Caki2 (cell line): ENCODE results near the gene TRABD2B. TPM values are rescaled to one million over a fixed set of nuclear protein-coding genes. Genes with fewer than 3 reads are reported as not detected.

ENCODE experiments used
- DNase-seq: peaks from one replicate; pipeline ENCODE4 v3.0.0-alpha.2; 2015; ENCODE audit warnings: low read depth
- in situ Hi-C: cut with HindIII; loops from 2 replicates; pipeline ENCODE4 v1.10.0; 2016; ENCODE audit warnings: low sequenced_read_pairs, low pct_unique_long_range_greater_than_20kb, mixed read lengths
- total RNA-seq: library from RNA; depleted of rRNA; stranded (reverse); fragments of >200 nt; shearing (Covaris generic); gene quantifications from 2 replicates; pipeline ENCODE4 v1.2.3, GENCODE V29; 2014; ENCODE audit warnings: low replicate concordance

Gene TRABD2B
- total RNA-seq, 1 experiment from 2014 or later, result 0.57 TPM

- in situ Hi-C loops, result no loop called here
- no peak for DNase-seq
These were observed 159.9 kb downstream of the TRABD2B start for GRCh38 chr1:47837056-47837830.

- DNase-seq, result no peak
- in situ Hi-C loops, result no loop called here
These were observed 161.8 kb downstream of the TRABD2B start for GRCh38 chr1:47835409-47835808.

GRCh38 chr1:47834326-47834725 is 162.9 kb downstream of the TRABD2B start:
- DNase-seq, result no peak
- in situ Hi-C loops, result no loop called here

DNA sequence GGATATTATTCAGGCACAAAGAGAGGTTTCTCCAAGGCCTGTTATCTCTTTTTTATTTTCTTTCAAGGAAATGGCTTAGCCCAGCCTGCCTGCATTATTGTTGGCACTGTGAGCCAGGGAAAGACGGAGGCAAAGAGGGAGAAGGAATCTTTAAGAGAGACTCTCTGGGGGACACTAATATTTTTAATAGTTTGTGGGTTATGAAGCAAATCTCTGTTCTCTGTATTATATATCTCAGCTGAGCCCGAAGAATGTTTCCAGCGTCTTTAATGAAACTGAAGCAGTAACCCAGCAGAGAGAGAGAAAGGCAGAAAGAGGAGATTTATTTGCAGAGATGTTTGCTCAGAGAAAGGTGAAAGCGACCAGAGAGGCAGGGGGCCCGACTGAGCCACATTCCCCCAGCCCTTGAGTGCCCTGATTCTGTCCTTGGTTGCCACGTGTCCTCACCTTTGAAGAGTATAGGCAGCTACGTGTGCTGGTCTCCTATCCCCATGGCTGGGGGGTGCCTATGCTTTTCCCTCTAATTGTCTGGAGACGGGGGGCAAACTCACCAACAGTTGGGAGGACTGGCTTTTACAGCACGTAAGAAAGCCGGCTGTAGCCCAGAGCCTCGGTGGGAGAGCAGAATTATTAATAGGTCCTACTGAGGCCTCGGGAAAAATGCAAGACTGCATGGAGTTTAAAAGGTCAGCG is 166.4 kb downstream of the TRABD2B start:
- no peak for DNase-seq
- in situ Hi-C loops, result no loop called here

DNA sequence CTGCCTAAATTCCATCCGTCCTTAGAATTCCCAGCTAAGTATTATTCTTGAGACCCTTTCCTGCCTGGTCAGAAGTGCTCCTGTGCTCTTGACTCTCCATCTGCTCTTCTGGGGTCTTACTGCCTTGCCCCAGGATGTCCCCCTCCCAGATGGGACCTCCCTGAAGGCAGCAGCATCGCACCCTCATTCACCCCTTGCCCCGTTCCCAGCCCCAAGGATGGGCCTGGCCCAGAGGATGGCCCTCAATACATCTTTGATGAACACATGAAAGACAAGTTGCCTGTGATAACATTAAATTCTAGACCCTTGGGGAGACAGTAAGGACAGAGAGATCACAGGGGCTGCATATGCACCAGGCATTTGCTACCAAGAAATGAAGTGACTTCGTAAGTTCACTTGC is 167.2 kb downstream of the TRABD2B start:
- no peak for DNase-seq
- in situ Hi-C loops, result no loop called here

DNA sequence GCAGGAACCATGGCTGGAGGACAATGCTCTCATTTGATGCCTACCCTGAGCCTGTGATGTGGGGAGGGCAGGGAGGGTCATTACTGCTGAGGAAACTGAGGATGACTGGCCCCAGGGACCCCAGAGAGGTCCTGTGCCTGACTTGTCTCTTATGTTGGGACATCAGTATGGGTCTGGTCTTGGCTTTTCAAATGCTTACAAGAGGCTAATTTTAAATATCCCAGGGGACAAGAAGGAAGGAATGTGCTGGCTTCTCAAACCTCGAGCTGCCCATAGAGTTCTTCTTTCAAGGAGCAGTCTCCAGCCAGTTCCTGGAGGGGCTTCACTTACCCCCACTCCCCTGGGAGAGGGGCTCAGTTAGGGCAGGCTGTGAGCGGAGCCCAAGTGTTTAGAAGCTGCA is 168.2 kb downstream of the TRABD2B start:
- no peak for DNase-seq
- in situ Hi-C loops, result no loop called here

DNA sequence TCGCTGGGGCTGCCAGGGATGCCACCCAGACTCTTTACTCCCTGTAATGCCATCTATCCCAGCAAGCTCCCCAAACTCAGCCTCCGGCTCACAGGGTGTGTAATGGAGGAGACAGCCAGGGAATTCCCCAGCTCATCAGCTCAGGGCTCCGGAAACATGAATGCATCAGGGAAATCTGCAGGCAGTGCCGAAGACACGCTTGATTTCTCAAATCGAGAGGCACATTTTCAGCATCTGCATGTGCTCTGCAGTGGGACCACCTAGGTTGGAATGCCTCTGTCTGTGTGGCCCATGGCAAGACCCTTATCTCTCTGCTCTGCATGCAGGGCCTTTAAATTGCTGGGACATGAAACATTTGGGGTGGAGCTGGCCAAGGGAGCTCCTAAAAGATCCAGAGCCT is 170.1 kb downstream of the TRABD2B start:
- in situ Hi-C loops, result no loop called here
- no peak for DNase-seq

GRCh38 chr1:47824716-47825115 is 172.5 kb downstream of the TRABD2B start:
- in situ Hi-C loops, result no loop called here
- no peak for DNase-seq

DNA sequence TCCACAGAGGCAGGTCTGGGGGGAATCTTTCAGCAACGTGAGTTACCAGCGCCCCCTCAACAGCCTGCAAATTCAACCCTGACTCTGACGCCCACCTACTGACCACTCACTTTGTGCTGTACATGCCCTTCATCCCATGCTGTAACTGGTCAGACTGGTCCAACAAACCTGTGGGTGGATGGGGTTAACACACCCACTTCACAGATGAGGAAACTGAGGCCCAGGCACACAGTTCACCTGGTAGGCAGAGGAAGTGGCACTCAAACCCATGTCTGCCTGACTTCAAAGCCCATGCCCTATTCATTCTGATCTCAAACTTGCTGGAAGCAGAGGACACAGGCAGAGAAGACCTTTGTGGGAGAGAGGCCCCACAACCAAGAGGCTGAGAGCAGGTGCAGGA is 172.9 kb downstream of the TRABD2B start:
- in situ Hi-C loops, result no loop called here
- no peak for DNase-seq

DNA sequence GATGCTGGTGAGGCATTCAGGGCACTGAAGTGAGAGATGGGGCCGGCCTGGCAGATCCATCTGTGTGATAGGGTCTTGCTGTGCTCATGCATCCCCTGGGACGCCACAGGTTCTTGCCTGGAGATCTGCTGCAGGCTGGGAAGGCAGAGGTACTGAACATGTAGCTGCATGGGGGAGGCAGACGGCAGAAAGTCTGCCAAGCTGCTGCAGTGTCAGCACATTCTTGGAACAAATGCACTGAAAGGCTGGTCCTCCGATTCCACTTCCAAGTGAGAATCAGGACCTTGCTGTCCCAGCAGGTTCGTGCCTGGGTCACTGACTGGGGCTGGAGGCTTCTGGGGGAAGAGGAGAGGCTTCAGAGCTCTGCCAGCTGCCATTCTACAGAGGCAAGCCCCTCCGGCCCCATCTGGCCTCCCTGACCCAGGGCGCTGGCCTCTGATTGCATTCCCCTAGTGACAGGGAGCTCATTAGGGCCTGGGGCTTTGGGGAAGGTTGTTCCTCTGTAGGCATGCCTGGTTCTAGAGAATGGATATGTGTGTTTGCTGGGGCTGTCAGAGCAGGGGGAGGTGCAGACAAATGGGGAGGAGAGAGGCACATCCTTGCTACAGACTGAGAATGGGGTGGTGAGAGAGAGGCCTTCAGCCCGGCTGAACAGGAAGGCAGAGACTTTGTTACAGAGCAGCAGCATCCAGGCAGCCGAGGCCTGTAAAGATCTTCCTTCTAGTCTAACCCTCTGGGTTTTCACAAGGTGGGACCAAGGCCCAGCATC is 174.0 kb downstream of the TRABD2B start:
- in situ Hi-C loops, result no loop called here
- no peak for DNase-seq

- DNase-seq, result no peak
- in situ Hi-C loops, result no loop called here
These were observed 175.4 kb downstream of the TRABD2B start for GRCh38 chr1:47821760-47822159.

GRCh38 chr1:47819574-47819888 is 177.7 kb downstream of the TRABD2B start:
- DNase-seq, result no peak
- in situ Hi-C loops, result no loop called here

DNA sequence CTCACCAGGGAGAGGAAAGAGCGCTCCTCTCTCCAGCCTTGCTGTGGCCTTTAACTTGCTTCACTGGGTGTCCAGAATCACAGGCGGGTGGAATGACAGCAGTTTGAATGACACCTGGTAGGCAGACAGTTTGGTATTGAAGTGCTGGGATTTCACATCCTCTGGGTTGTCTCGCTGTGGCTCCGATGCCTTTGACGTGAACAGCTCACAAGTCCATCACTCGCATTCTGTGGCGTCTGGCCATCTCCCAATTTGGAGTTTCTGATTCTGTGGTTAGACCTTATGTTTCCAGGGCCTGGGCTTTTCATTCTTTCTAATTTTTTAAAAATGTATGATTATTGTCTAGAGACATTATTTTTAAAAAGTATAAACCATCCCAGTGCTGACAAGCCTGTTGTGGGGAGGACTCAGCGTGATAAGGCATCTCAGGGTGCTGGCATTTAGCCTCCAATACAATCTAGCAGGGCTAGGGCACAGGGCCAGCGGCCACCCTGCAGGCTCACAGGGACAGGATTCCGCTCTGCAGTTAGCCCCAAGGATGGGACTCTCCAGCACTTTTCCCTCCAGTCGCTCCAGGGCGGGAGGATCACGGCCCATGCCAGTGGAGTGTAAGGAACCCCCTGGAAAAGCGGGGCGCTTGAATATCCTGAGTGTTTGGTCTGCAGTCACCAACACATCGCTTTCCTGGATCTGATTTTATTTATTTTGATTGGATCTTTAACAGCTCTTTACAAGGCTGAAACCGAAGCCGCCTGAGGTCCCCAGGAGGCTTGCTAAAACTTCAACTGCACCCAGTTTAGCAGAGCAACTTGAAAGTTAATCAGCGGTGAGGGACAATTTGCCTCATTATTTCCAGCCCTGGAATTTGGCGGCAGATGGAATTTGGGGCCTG is 178.3 kb downstream of the TRABD2B start:
- DNase-seq, result no peak

DNA sequence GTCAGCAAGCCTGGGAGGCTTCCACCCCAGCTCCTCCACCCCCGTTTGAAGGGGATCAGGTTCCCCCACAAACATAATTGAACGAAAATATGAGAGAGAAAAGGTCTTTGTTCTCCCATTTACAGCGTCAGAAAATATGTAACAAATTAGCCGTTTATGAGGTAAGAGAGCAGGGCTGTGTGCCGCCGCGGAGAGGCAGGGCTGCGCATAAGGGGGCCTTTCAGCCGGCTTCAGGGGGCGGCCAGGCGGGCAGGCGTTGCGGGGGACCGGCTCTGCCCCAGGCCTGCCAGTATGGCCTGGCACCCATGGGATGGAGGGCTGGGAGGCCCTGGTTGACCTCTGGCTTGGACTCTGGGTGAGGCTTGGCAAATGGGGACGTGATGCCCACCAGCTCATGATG is 179.3 kb downstream of the TRABD2B start:
- in situ Hi-C loops, result no loop called here

More for the DNA sequence above, 178.3 kb downstream of the TRABD2B start:
- in situ Hi-C loops, result no loop called here

GRCh38 chr1:47816325-47817071 is 180.7 kb downstream of the TRABD2B start:
- no peak for DNase-seq
- in situ Hi-C loops, result no loop called here

More for the DNA sequence above, 179.3 kb downstream of the TRABD2B start:
- no peak for DNase-seq

DNA sequence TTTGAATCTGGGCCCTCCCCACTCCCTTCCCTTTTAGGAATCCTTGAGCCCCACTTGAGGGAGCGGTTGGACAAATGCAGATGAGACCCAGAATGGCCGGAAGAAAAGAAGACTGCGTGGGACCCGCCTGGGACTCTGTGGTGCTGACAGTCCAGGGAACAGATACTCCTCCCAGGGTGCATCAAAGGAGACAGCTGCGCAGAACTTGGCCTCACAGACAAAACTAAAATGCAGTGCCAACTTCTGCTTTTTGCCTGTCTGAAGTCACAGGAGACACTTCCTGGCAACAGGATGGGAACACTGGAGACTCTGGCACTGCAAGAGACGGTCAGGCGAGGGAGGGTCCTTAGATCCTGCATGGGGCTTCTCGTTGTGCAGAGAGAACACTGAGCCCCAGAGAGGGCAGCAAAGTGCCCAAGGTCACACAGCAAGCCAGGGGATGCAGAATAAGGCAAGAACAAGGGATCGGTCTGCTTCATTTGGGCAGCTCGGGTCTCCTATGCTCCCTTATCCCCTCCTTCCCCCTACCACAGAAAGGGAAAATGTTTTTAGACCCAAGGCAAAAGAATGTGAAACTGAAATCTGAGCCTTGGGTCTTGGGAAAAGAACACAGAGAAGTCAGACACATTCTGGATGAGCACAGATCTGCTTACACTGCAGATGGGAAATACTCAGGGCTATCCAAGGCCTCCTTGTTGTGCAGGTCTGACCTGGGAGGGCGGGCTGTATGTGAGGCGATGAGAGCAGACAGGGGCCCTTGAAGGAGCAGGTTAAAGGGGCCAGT is 182.4 kb downstream of the TRABD2B start:
- in situ Hi-C loops, result no loop called here
- DNase-seq, result no peak

DNA sequence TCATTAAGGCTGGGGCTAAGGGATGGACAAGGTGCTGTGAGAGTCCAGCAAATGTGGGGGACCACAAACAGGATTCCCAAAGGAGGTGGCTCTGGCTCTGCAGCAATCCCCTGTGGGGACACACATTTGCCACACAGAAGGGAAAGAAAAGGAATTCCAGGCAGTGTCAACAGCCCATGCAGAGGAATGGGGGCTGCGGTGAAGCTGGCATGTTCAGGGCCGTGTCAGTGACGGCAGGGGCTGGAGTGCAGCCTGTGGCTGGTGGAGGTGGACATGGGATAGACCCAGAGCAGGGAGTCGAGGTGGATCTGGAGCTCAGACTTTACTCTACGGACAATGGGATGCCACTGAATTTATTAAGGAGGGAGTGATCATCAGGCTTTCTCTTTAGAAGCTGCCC is 183.2 kb downstream of the TRABD2B start:
- in situ Hi-C loops, result no loop called here
- DNase-seq, result no peak
